GM21723 (cell line): ENCODE data around the gene GTPBP4.
"Not testable (repeated sequence)": the region's sequence is repeated elsewhere in the genome, so short reads cannot be mapped to it uniquely, and the experiment has no call there.

Experiments used
- ATAC-seq: cut with Tn5 transposase; IDR thresholded peaks from one replicate; pipeline ENCODE4 v1.9.1; 2021; ENCODE audit warnings: mild to moderate bottlenecking, moderate library complexity; ENCODE audit not compliant: unreplicated experiment

Gene GTPBP4

GRCh38 chr10:1050554-1050953, 62.3 kb downstream of the GTPBP4 start:
- ATAC-seq = no peak

DNA sequence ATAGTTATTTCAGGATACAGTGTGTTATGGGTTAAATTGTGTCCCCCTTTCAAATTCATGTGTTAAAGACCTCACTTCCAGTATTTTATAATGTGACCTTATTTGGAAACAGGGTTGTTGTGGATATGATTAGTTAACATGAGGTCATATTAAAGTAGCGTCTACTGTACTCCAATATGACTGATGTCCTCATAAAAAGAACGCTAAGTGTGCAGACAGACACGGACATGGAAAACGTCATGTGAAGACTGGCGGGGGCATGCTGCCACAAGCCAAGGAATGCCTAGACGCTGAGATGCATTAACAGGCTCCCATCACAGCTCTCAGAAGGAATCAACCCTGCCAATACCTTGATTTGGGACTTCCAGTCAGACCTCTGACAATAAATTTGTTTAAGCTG, 66.5 kb downstream of the GTPBP4 start:
- ATAC-seq = no peak

DNA sequence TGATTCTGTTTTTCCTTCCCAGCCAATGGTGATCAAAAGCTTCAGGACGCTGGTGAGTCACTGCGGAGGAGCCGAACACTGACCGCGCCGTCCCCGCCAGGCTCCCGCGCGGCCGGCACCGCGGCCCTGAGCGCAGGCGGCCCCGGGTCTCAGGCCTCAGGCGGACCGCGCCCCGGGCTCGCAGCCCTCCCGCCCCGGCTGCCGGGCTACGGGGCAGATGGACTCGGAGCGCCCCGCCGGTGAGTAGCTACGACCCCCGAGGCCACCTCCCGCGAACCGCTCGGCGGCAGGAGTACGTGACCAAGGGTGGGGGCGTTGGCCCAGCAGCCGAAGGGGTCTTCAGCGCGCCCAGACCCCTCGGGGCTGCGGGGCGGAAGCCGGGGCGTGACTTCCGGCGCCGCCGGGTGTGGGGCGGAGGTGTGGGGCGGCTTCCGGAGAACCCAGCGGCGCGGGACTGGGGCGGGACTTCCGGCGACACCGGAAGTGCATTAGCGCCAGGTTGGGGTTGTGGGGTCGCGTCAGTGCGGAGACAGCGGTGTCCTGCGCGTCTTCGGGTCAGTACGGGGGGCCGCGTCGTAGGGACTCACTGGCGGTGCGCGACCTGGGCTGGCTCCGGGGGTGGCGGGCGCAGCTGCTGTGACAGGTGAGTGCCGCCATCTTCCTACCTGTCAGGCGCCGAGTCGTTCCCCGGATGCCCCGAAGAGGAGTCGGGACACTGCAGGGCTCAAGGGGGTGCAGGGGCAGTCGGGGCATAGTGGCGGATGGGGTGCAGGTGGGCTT, 68.3 kb downstream of the GTPBP4 start, which contains the start of gene WDR37:
Gene WDR37, plus strand, starts transcription at position 60 of the 780 bp plus-strand sequence. CDS start 15,771 bp downstream, outside the sequence.
- ATAC-seq = peak; percentile 93

DNA sequence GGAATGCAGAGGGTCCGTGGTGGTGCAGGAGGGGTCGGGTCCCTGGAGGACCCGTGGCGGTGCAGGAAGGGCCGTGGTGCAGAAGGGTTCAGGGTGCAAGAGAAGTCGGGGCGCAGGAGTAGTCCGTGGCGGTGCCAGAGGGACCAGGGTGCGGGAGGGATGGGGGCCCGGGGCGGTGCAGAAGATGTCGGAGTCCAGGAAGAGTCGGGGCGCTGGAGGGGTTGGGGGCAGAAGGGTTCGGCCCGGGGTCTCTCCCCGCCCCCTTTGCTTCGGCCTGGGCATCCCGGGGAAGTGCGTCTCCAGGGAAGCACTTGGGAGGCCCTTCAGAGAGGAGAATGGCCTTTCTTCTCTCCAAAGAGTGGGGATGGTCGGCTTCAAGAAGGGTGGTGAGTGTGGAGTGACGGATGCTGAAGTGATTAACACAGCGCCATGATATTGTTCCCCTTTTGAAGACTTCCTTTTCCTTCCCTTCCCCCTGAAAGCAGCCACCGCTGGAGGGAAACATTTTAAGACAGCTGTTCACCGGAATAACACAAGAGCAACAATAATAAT, 68.9 kb downstream of the GTPBP4 start:
- ATAC-seq = peak; percentile 29

GRCh38 chr10:1058017-1058416, 69.8 kb downstream of the GTPBP4 start:
- no peak for ATAC-seq

DNA sequence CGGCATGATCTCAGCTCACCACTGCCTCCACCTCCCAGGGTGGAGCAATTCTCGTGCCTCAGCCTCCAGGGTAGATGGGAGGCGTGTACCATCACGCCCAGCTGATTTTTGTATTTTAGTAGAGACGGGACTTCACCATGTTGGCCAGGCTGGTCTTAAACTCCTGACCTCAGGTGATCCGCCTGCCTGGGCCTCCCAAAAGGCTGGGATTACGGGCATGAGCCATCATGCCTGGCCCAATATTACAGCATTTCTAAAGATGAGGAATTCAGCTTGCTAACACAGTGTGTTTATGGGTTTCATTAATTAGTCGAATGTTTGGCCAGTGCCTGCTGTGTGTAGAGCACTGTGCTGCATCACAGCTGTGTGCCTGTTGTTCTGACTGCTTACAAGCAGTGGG, 71.7 kb downstream of the GTPBP4 start:
- no peak for ATAC-seq

DNA sequence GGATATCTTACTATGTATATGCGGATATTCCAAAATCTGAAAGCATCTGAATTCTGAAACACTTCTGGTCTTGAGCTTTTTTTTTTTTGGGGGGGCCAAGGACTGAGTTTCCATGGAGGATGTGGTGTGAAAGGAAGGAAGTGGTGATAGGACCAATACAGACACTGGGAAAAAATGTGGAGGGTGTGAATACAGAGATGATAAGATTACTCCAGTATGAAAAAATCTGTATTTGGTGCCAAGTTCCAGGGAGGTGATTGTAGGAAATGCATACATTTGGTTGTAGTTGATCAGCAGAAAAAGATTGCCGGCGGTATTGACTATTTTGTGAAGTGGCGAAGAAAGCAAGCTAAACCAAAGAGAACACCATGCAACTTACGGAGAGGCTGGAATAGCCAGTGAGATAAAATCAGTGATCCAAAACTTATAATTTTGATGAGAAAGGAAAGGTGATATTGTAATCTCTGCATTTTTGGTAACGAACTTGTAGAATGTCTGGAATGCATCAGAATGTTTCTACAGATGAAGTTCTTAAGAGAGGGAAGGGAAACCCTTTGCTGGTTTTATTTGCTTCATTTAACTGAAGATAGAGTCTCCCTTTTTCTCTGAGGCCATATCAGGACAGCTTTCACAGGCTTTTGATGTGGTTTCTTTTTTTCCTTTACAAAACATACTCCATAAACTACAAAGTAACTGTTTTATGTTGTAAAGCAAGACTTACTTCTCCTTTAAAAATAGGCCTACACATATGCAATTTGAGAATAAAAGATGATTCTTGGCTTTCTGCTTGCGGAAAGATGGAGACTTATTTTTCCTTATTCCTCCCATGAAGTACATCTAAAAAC, 73.9 kb downstream of the GTPBP4 start:
- ATAC-seq = no peak

DNA sequence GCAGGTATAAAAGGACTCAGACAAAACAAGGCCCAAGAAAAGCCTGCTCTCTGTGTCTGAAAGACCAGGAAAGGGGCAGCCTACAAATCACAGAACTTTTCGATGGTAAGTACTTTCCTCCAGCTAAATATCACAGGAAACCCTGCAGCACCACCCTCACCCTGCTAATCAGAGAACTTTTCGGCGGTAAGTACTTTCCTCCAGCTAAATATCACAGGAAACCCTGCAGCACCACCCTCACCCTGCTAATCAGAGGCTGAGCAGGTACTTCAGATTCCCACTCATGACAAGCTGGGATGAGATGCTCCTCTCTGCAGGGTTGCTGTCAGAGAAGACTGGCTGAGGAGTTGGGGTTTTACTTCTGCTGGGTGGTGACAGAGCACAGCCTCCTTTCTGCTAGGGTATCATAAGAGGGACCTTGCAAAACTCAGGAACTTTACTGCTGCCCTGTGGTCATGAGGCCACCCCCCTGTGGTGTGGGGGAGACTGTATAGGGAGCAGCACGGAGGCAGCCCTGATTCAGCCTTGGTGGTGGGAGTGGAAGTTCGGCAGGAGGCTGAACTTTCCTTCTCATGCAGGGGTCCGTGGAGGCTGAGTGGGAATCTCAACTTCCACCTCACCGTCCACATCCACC, 75.1 kb downstream of the GTPBP4 start:
- ATAC-seq = no peak

GRCh38 chr10:1064964-1065247, 76.7 kb downstream of the GTPBP4 start:
- no peak for ATAC-seq

GRCh38 chr10:1066734-1067133, 78.5 kb downstream of the GTPBP4 start:
- not testable (repeated sequence) for ATAC-seq

- ATAC-seq = no peak
Measured at GRCh38 chr10:1068380-1069361, 80.4 kb downstream of the GTPBP4 start.
